ENCODE data around the gene KCTD18.

Gene KCTD18

GRCh38 chr2:200484934-200485333 is 24.9 kb downstream of the KCTD18 start:
- Histone ChIP-seq H3K4me3 (ENCODE audit: low read depth in 1 of 2, low read length in 2 of 2) (no peak overlapping the region), H3K4me1 (ENCODE audit: insufficient read depth, low read length) (peaks cover 8% of the 10 kb centered on the region), H3K9ac (ENCODE audit: low read length) (no peak overlapping the region), H3K27ac (ENCODE audit: low read depth, low read length) (no peak overlapping the region), H3K36me3 (ENCODE audit: insufficient read depth, low read length) (peaks cover 6% of the 10 kb centered on the region), H3K9me3 (ENCODE audit: low read length) (no peaks in the 10 kb centered on the region), H3K27me3 (ENCODE audit: control insufficient read depth in 1 of 2, insufficient read depth in 2 of 2, low read length in 2 of 2) (no peaks in the 10 kb centered on the region)

- no peak overlapping the region for H3K4me3 ChIP-seq (ENCODE audit: low read depth in 1 of 2, low read length in 2 of 2)
- peaks cover 20% of the 10 kb centered on the region for H3K4me1 ChIP-seq (ENCODE audit: insufficient read depth, low read length)
- H3K27me3 ChIP-seq (ENCODE audit: control insufficient read depth in 1 of 2, insufficient read depth in 2 of 2, low read length in 2 of 2): no peaks in the 10 kb centered on the region
- H3K36me3 ChIP-seq (ENCODE audit: insufficient read depth, low read length): no peaks in the 10 kb centered on the region
- H3K9ac ChIP-seq (ENCODE audit: low read length): no peak overlapping the region
- H3K27ac ChIP-seq (ENCODE audit: low read depth, low read length): no peak overlapping the region
- H3K9me3 ChIP-seq (ENCODE audit: low read length): no peaks in the 10 kb centered on the region
Measured at GRCh38 chr2:200483729-200484198, 26.1 kb downstream of the KCTD18 start.

- peaks cover 9% of the 10 kb centered on the region for H3K36me3 ChIP-seq (ENCODE audit: insufficient read depth, low read length)
- no peak overlapping the region for H3K9ac ChIP-seq (ENCODE audit: low read length)
- no peak overlapping the region for H3K4me3 ChIP-seq (ENCODE audit: low read depth in 1 of 2, low read length in 2 of 2)
- H3K4me1 ChIP-seq (ENCODE audit: insufficient read depth, low read length): peaks cover 22% of the 10 kb centered on the region
- no peaks in the 10 kb centered on the region for H3K9me3 ChIP-seq (ENCODE audit: low read length)
- no peak overlapping the region for H3K27ac ChIP-seq (ENCODE audit: low read depth, low read length)
- no peaks in the 10 kb centered on the region for H3K27me3 ChIP-seq (ENCODE audit: control insufficient read depth in 1 of 2, insufficient read depth in 2 of 2, low read length in 2 of 2)
Measured at GRCh38 chr2:200482194-200482593, 27.7 kb downstream of the KCTD18 start.

- Histone ChIP-seq H3K4me1 (ENCODE audit: insufficient read depth, low read length) (peaks cover 22% of the 10 kb centered on the region), H3K9me3 (ENCODE audit: low read length) (no peaks in the 10 kb centered on the region), H3K9ac (ENCODE audit: low read length) (no peak overlapping the region), H3K36me3 (ENCODE audit: insufficient read depth, low read length) (peaks cover 31% of the 10 kb centered on the region), H3K4me3 (ENCODE audit: low read depth in 1 of 2, low read length in 2 of 2) (no peak overlapping the region), H3K27ac (ENCODE audit: low read depth, low read length) (peak overlapping the region; percentile 58), H3K27me3 (ENCODE audit: control insufficient read depth in 1 of 2, insufficient read depth in 2 of 2, low read length in 2 of 2) (no peaks in the 10 kb centered on the region)
Measured at GRCh38 chr2:200479692-200480265, 30.1 kb downstream of the KCTD18 start.

- H3K9ac ChIP-seq (ENCODE audit: low read length): no peak overlapping the region
- peak overlapping the region; percentile 63 for H3K27ac ChIP-seq (ENCODE audit: low read depth, low read length)
- peaks cover 42% of the 10 kb centered on the region for H3K36me3 ChIP-seq (ENCODE audit: insufficient read depth, low read length)
- no peak overlapping the region for H3K4me3 ChIP-seq (ENCODE audit: low read depth in 1 of 2, low read length in 2 of 2)
- peaks cover 22% of the 10 kb centered on the region for H3K4me1 ChIP-seq (ENCODE audit: insufficient read depth, low read length)
- no peaks in the 10 kb centered on the region for H3K9me3 ChIP-seq (ENCODE audit: low read length)
- no peaks in the 10 kb centered on the region for H3K27me3 ChIP-seq (ENCODE audit: control insufficient read depth in 1 of 2, insufficient read depth in 2 of 2, low read length in 2 of 2)
Measured at GRCh38 chr2:200477667-200478131, 32.2 kb downstream of the KCTD18 start.

GRCh38 chr2:200476836-200477235 is 33.0 kb downstream of the KCTD18 start:
- Histone ChIP-seq H3K36me3 (ENCODE audit: insufficient read depth, low read length) (peaks cover 50% of the 10 kb centered on the region), H3K27ac (ENCODE audit: low read depth, low read length) (no peak overlapping the region), H3K9ac (ENCODE audit: low read length) (no peak overlapping the region), H3K4me1 (ENCODE audit: insufficient read depth, low read length) (peaks cover 22% of the 10 kb centered on the region), H3K4me3 (ENCODE audit: low read depth in 1 of 2, low read length in 2 of 2) (no peak overlapping the region), H3K27me3 (ENCODE audit: control insufficient read depth in 1 of 2, insufficient read depth in 2 of 2, low read length in 2 of 2) (no peaks in the 10 kb centered on the region), H3K9me3 (ENCODE audit: low read length) (no peaks in the 10 kb centered on the region)

GRCh38 chr2:200475795-200476194 is 34.1 kb downstream of the KCTD18 start:
- no peak overlapping the region for H3K4me3 ChIP-seq (ENCODE audit: low read depth in 1 of 2, low read length in 2 of 2)
- no peak overlapping the region for H3K9ac ChIP-seq (ENCODE audit: low read length)
- H3K4me1 ChIP-seq (ENCODE audit: insufficient read depth, low read length): peaks cover 17% of the 10 kb centered on the region
- H3K36me3 ChIP-seq (ENCODE audit: insufficient read depth, low read length): peaks cover 56% of the 10 kb centered on the region
- H3K9me3 ChIP-seq (ENCODE audit: low read length): no peaks in the 10 kb centered on the region
- no peaks in the 10 kb centered on the region for H3K27me3 ChIP-seq (ENCODE audit: control insufficient read depth in 1 of 2, insufficient read depth in 2 of 2, low read length in 2 of 2)
- no peak overlapping the region for H3K27ac ChIP-seq (ENCODE audit: low read depth, low read length)

GRCh38 chr2:200472853-200473464 is 36.9 kb downstream of the KCTD18 start:
- Histone ChIP-seq H3K27ac (ENCODE audit: low read depth, low read length) (no peak overlapping the region), H3K9ac (ENCODE audit: low read length) (no peak overlapping the region), H3K4me1 (ENCODE audit: insufficient read depth, low read length) (peaks cover 16% of the 10 kb centered on the region), H3K27me3 (ENCODE audit: control insufficient read depth in 1 of 2, insufficient read depth in 2 of 2, low read length in 2 of 2) (no peaks in the 10 kb centered on the region), H3K9me3 (ENCODE audit: low read length) (no peaks in the 10 kb centered on the region), H3K36me3 (ENCODE audit: insufficient read depth, low read length) (peaks cover 69% of the 10 kb centered on the region), H3K4me3 (ENCODE audit: low read depth in 1 of 2, low read length in 2 of 2) (no peak overlapping the region)

GRCh38 chr2:200471928-200472645 is 37.8 kb downstream of the KCTD18 start:
- Histone ChIP-seq H3K27me3 (ENCODE audit: control insufficient read depth in 1 of 2, insufficient read depth in 2 of 2, low read length in 2 of 2) (no peaks in the 10 kb centered on the region), H3K9ac (ENCODE audit: low read length) (no peak overlapping the region), H3K36me3 (ENCODE audit: insufficient read depth, low read length) (peaks cover 70% of the 10 kb centered on the region), H3K27ac (ENCODE audit: low read depth, low read length) (no peak overlapping the region), H3K9me3 (ENCODE audit: low read length) (no peaks in the 10 kb centered on the region), H3K4me1 (ENCODE audit: insufficient read depth, low read length) (peaks cover 21% of the 10 kb centered on the region), H3K4me3 (ENCODE audit: low read depth in 1 of 2, low read length in 2 of 2) (no peak overlapping the region)

GRCh38 chr2:200471324-200471848 is 38.5 kb downstream of the KCTD18 start:
- H3K9ac ChIP-seq (ENCODE audit: low read length): no peak overlapping the region
- no peaks in the 10 kb centered on the region for H3K9me3 ChIP-seq (ENCODE audit: low read length)
- H3K4me1 ChIP-seq (ENCODE audit: insufficient read depth, low read length): peaks cover 24% of the 10 kb centered on the region
- no peaks in the 10 kb centered on the region for H3K27me3 ChIP-seq (ENCODE audit: control insufficient read depth in 1 of 2, insufficient read depth in 2 of 2, low read length in 2 of 2)
- H3K27ac ChIP-seq (ENCODE audit: low read depth, low read length): no peak overlapping the region
- H3K4me3 ChIP-seq (ENCODE audit: low read depth in 1 of 2, low read length in 2 of 2): no peak overlapping the region
- H3K36me3 ChIP-seq (ENCODE audit: insufficient read depth, low read length): peaks cover 65% of the 10 kb centered on the region

- no peak overlapping the region for H3K4me3 ChIP-seq (ENCODE audit: low read depth in 1 of 2, low read length in 2 of 2)
- H3K27ac ChIP-seq (ENCODE audit: low read depth, low read length): peak overlapping the region; percentile 85
- H3K4me1 ChIP-seq (ENCODE audit: insufficient read depth, low read length): peaks cover 28% of the 10 kb centered on the region
- no peaks in the 10 kb centered on the region for H3K9me3 ChIP-seq (ENCODE audit: low read length)
- H3K27me3 ChIP-seq (ENCODE audit: control insufficient read depth in 1 of 2, insufficient read depth in 2 of 2, low read length in 2 of 2): no peaks in the 10 kb centered on the region
- H3K36me3 ChIP-seq (ENCODE audit: insufficient read depth, low read length): peaks cover 53% of the 10 kb centered on the region
- H3K9ac ChIP-seq (ENCODE audit: low read length): no peak overlapping the region
Measured at GRCh38 chr2:200470230-200470629, 39.6 kb downstream of the KCTD18 start.

Measured in muscle layer of colon (tissue), 2 donors.